Measurements from ENCODE around the gene HPS1. TPM values are rescaled to one million over a fixed set of nuclear protein-coding genes. Genes with fewer than 3 reads are reported as not detected.

Gene HPS1
- total RNA-seq, 1 donor from 2014 or later, result 34.7 TPM

- H3K36me3 Mint-ChIP-seq (ENCODE audit: low read depth, unreplicated experiment), result no peaks in the 10 kb centered on the region
- no peak overlapping the region for H3K27ac Mint-ChIP-seq (ENCODE audit: unreplicated experiment)
- TF ChIP-seq CTCF (IDR thresholded peaks at IDR 0.05; ENCODE audit: insufficient read depth, low read depth, low read length) (no peak), EZH2 (IDR thresholded peaks at IDR 0.05; ENCODE audit: insufficient read depth, low read length) (no peak)
Measured at GRCh38 chr10:98458809-98459784, 12.4 kb upstream of the HPS1 start.

GRCh38 chr10:98457721-98458120, 11.0 kb upstream of the HPS1 start:
- Histone ChIP-seq H3K9me3 (ENCODE audit: insufficient read depth, low read depth, low read length) (no peaks in the 10 kb centered on the region), H2AFZ (ENCODE audit: low read depth, low read length) (no peak overlapping the region), H3K79me2 (ENCODE audit: insufficient read depth, low read length) (no peaks in the 10 kb centered on the region), H4K20me1 (ENCODE audit: insufficient read depth, low read length) (no peaks in the 10 kb centered on the region), H3K4me1 (ENCODE audit: insufficient read depth, low read length) (peaks cover 18% of the 10 kb centered on the region), H3K27ac (ENCODE audit: low read depth, low read length) (no peak overlapping the region), H3K9ac (ENCODE audit: low read length) (no peak overlapping the region), H3K4me3 (ENCODE audit: insufficient read depth, low read depth, low read length) (no peak overlapping the region), H3K36me3 (ENCODE audit: insufficient read depth, low read length) (no peaks in the 10 kb centered on the region), H3K4me2 (ENCODE audit: low read length) (no peak overlapping the region), H3K27me3 (ENCODE audit: insufficient read depth, low read length) (no peaks in the 10 kb centered on the region)
- FAIRE-seq (no peak), DNase-seq (ENCODE audit: low read depth) (no peak)
- H3K9me3 Mint-ChIP-seq (ENCODE audit: unreplicated experiment), result no peaks in the 10 kb centered on the region
- TF ChIP-seq CTCF (IDR thresholded peaks at IDR 0.05; ENCODE audit: insufficient read depth, low read depth, low read length) (no peak), EZH2 (IDR thresholded peaks at IDR 0.05; ENCODE audit: insufficient read depth, low read length) (no peak)
- no peak overlapping the region for H3K27ac Mint-ChIP-seq (ENCODE audit: unreplicated experiment)
- peaks cover 16% of the 10 kb centered on the region for H3K4me1 Mint-ChIP-seq (ENCODE audit: low read depth, unreplicated experiment)
- H3K4me3 Mint-ChIP-seq (ENCODE audit: unreplicated experiment), result no peak overlapping the region
- peaks cover 11% of the 10 kb centered on the region for H3K27me3 Mint-ChIP-seq (ENCODE audit: low read depth, unreplicated experiment)
- H3K36me3 Mint-ChIP-seq (ENCODE audit: low read depth, unreplicated experiment), result no peaks in the 10 kb centered on the region

More at GRCh38 chr10:98458809-98459784, 12.4 kb upstream of the HPS1 start:
- no peak for DNase-seq (ENCODE audit: low read depth)
- Mint-ChIP-seq H3K4me1 (ENCODE audit: low read depth, unreplicated experiment) (peaks cover 16% of the 10 kb centered on the region), H3K27me3 (ENCODE audit: low read depth, unreplicated experiment) (peaks cover 11% of the 10 kb centered on the region), H3K9me3 (ENCODE audit: unreplicated experiment) (no peaks in the 10 kb centered on the region), H3K4me3 (ENCODE audit: unreplicated experiment) (no peak overlapping the region)
- H3K79me2 ChIP-seq (ENCODE audit: insufficient read depth, low read length), result no peaks in the 10 kb centered on the region
- H3K27me3 ChIP-seq (ENCODE audit: insufficient read depth, low read length), result no peaks in the 10 kb centered on the region
- no peaks in the 10 kb centered on the region for H3K36me3 ChIP-seq (ENCODE audit: insufficient read depth, low read length)
- H3K4me2 ChIP-seq (ENCODE audit: low read length), result no peak overlapping the region
- no peaks in the 10 kb centered on the region for H4K20me1 ChIP-seq (ENCODE audit: insufficient read depth, low read length)
- no peak overlapping the region for H2AFZ ChIP-seq (ENCODE audit: low read depth, low read length)
- no peak overlapping the region for H3K4me3 ChIP-seq (ENCODE audit: insufficient read depth, low read depth, low read length)
- H3K9me3 ChIP-seq (ENCODE audit: insufficient read depth, low read depth, low read length), result no peaks in the 10 kb centered on the region
- no peak for FAIRE-seq
- peaks cover 18% of the 10 kb centered on the region for H3K4me1 ChIP-seq (ENCODE audit: insufficient read depth, low read length)
- no peak overlapping the region for H3K27ac ChIP-seq (ENCODE audit: low read depth, low read length)
- no peak overlapping the region for H3K9ac ChIP-seq (ENCODE audit: low read length)
